LNCaP clone FGC (cell line): ENCODE measurements around the gene NRARP.
"Not testable (repeated sequence)": the region's sequence is repeated elsewhere in the genome, so short reads cannot be mapped to it uniquely, and the experiment has no call there.

ENCODE experiments used
- DNase-seq: peaks from one replicate; pipeline ENCODE4 v3.0.0-alpha.2; 2011; ENCODE audit warnings: low read depth
- H3K4me3 ChIP-seq: 2 replicates; pipeline ENCODE4 v1.5.1; 2011; ENCODE audit warnings: mild to moderate bottlenecking, low read depth, low read length, control low read depth
- CTCF ChIP-seq: IDR thresholded peaks from 2 replicates; pipeline ENCODE4 v1.5.1; 2012; ENCODE audit warnings: mild to moderate bottlenecking; ENCODE audit not compliant: control insufficient read depth, insufficient read depth; ENCODE audit errors: extremely low read depth

NRARP gene

DNA sequence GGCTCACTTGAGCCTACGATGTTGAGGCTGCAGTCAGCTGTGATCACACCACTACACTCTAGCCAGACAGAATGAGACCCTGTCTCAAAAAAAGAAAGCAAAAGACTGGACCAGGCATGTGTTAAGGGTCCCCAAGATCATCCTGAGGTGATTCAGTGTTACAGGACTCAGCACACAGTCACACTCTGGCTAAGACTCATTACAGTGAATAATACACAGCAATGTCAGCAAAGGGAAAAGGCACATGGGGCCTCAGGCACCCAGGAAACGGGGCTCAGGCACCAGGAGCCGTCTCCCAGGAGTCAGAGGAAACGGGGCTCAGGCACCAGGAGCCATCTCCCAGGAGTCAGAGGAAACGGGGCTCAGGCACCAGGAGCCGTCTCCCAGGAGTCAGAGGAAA is 39.2 kb upstream of the NRARP start:
- no peak for DNase-seq
- no peak for TF ChIP-seq CTCF

DNA sequence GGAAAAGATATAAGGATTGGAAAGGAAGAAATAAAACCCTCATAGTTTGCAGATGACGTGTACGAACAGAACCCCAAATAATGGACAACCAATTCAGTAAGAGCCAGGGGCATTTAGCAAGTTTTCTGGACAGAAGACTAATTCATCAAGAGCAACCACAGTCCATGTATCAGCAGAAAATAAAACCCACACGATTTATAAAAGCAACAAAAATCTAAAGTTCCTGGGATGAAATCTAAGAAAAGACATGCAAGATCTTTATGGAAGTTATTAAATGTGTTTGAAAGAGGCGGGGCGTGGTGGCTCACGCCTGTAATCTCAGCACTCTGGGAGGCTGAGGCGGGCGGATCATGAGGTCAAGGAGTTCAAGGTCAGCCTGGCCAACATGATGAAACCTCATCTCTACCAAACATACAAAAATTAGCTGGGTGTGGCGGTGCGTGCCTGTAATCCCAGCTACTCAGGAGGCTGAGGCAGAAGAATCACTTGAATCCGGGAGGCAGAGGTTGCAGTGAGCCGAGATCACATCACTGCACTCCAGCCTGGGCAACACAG is 37.9 kb upstream of the NRARP start:
- DNase-seq, H3K4me3 ChIP-seq: not testable (repeated sequence)

More for the DNA sequence above, 39.2 kb upstream of the NRARP start:
- no peak overlapping the region for H3K4me3 ChIP-seq

GRCh38 chr9:137339045-137339907 is 37.2 kb upstream of the NRARP start:
- DNase-seq: no peak
- H3K4me3 ChIP-seq: no peak overlapping the region
- TF ChIP-seq CTCF: no peak

GRCh38 chr9:137336735-137337134 is 34.7 kb upstream of the NRARP start:
- no peak overlapping the region for H3K4me3 ChIP-seq
- no peak for DNase-seq
- no peak for TF ChIP-seq CTCF

- no peak for TF ChIP-seq CTCF
- H3K4me3 ChIP-seq: no peak overlapping the region
- no peak for DNase-seq
Observed at GRCh38 chr9:137333016-137333671, 31.1 kb upstream of the NRARP start.

DNA sequence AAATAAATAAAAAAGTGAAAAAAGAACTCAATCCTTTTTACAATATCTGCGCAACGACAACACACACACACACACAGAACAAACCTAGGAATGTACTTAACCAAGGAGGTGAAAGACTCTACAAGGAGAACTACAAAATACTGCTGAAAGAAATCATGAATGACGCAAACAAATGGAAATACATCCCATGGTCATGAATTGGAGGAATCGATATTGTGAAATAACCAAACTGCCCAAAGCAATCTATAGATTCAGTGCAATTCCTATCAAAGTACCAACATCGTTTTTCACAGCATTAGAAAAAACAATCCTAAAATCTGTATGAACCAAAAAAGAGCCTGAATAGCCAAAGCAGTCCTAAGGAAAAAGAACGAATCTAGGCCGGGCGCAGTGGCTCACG is 29.9 kb upstream of the NRARP start:
- no peak for DNase-seq
- no peak overlapping the region for H3K4me3 ChIP-seq
- TF ChIP-seq CTCF: no peak

- DNase-seq: no peak
- no peak overlapping the region for H3K4me3 ChIP-seq
- TF ChIP-seq CTCF: no peak
Observed at GRCh38 chr9:137330689-137331088, 28.6 kb upstream of the NRARP start.

DNA sequence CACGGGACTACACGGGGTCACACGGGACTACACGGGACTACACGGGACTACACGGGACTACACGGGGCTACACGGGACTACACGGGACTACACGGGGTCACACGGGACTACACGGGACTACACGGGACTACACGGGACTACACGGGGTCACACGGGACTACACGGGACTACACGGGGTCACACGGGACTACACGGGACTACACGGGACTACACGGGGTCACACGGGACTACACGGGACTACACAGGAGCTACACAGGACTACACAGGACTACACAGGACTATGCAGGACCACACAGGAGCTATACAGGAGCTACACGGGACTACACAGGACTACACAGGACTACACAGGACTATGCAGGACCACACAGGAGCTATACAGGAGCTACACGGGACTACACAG is 27.5 kb upstream of the NRARP start:
- DNase-seq, H3K4me3 ChIP-seq: not testable (repeated sequence)

- not testable (repeated sequence) for H3K4me3 ChIP-seq, DNase-seq
Observed at GRCh38 chr9:137327641-137328550, 25.8 kb upstream of the NRARP start.
